Activated CD4-positive, alpha-beta T cell treated with anti-CD3 and anti-CD28 coated beads, Interleukin-2, amount 50 U/mL, for 48 hours (primary cell): ENCODE data around the gene CCDC66.

Source experiments
- DNase-seq, 2 experiments: peaks; one replicate each; pipeline ENCODE4 v3.0.0-alpha.2; 2020

CCDC66 gene

GRCh38 chr3:56622381-56622780, 65.4 kb downstream of the CCDC66 start:
- no peak for DNase-seq

DNA sequence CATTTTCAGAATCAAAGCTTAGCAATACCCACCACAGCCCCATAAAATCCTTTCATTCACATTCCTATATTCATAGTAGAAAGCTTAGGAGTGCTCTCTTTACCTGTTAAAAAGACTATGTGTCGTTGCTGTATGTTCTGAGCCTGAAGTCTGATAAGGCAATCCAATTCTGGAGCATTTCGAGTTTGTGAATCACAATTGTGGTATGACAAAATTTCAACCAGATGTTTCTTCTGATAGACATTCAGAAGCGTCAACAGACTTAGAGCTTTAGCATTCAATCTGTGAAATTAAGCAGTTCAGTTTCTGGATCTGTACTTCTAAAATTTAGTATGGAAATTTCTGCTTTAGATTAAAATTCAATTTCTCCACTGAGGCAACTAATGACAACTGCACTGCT, 67.8 kb downstream of the CCDC66 start:
- no peak for DNase-seq

DNA sequence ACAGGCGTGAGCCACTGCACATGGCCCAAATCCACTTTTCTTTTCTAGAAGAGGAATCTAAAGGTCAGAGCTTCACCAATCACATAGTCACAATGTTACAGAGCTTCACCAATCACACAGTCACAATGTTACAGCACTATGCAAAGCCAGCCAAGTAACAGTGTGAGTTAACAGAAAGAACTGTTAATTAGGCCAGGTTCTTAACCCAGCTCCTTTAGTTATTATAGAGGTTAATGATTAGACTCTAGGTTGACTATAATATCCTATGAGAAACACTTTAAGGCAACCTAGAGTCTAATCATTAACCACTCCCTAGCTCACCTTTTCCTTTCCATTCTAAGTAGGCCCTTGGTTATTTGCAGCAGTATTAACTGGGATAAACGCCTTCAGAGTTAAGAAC, 72.1 kb downstream of the CCDC66 start:
- no peak for DNase-seq

- no peak for DNase-seq
These were observed 72.5 kb downstream of the CCDC66 start for GRCh38 chr3:56629451-56629850.

DNA sequence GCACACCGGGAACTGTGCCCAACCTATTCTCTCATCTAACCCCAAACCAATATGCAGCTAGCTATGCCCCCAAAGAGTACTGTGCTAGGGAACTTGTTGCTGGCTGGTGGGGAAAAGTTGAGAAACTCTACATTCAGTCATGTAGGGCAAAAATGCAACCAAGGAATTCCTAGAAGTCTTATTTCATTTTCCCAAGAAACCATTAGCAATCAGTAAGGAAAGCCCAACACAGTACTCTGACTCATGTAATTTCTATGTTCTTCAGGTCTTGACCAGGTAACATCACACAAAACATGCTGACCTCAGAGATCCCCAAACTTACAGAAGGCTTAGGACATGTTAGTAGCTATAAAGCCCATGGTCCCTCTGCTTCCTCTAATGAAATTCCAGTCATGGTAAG, 74.0 kb downstream of the CCDC66 start:
- DNase-seq: no peak

- DNase-seq: no peak
These were observed 76.2 kb downstream of the CCDC66 start for GRCh38 chr3:56633181-56633580.

DNA sequence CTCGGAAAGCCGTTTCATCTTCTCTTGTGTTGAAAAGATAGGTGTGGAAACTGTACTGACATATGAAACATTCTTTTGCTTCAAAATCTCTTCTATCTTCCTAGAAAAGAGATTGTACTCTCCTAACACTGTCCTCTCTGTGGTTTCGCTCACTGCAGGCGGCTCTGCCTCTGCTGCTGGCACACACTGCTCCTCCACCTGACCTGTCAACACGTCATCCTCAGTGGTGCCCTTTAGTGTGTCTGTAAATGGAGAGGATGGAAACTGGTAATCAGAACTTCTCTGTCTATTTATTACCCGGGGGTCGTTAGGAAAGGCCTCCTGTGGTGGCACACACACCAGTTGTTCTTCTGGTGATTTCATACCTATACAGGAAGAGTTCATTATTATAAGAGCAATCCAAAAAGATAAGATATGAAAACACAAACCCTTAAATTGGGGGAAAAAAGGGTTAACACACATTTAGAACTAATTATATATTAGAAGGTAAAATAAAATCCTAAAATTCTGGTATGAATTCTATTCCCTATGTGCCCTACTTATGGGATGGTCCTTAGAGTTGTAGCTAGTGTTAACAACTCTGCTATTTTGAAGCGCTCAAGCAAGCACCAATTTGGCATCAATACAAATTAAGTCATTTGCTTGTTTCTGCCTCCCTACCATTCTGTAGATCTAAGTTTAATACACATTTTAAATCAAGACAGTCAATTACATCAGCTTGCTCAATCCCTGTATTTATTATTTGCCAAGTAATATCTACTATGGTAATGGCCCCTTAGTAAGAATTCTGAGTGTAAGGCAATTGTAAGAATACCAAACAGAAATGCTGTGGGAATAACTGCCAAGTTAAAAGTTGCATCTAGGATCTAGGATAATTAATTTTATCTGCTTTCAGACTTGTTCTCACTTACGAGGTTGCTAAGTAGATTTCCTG, 76.9 kb downstream of the CCDC66 start:
- DNase-seq: no peak

- no peak for DNase-seq
These were observed 88.4 kb downstream of the CCDC66 start for GRCh38 chr3:56645407-56645806.

- no peak for DNase-seq
These were observed 97.5 kb downstream of the CCDC66 start for GRCh38 chr3:56654460-56654859.

- DNase-seq: no peak
These were observed 98.7 kb downstream of the CCDC66 start for GRCh38 chr3:56655709-56656108.

GRCh38 chr3:56664823-56665222, 107.8 kb downstream of the CCDC66 start:
- no peak for DNase-seq

DNA sequence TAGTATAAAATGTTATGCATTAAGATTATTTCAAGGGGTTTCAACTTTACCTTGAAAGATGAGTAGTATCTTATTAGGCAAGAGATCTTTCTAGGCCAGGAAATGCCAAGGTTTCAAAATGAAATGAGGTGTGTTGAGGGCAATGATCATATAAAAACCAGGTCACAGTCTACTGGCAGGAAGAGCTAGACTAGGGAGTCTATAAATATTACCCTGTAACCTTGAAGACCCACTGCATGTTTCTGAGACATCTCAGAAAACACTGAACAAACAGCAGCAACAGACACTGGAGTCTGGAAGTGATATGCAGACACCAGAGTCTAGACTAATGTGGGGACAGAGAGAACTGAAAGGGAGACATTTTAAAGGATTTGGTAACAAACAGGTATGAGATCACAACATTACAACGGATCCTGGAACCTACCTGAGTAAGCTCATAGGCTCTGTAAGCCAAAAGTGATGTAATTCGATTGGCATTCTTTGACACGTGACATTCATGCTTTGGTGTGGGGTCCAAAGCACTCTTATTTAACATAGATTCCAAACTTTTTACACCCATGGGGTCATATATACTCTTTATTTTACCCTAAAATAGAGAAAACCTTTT, 111.1 kb downstream of the CCDC66 start:
- DNase-seq: no peak
